Endodermal cell (in vitro differentiated cells): ENCODE data around the gene PPP2R2B. TPM values are rescaled to one million over a fixed set of nuclear protein-coding genes. Genes with fewer than 3 reads are reported as not detected.

Experiments
- DNase-seq: peaks from one replicate; pipeline ENCODE4 v3.0.0-alpha.2; 2017
- H3K27ac ChIP-seq: 2 replicates; pipeline ENCODE4 v1.5.1; 2013; ENCODE audit warnings: mild to moderate bottlenecking, low read depth, low read length, moderate library complexity
- H3K27me3 ChIP-seq: 2 replicates; pipeline ENCODE4 v1.6.1; 2013; ENCODE audit warnings: mild to moderate bottlenecking, low read length, moderate library complexity; ENCODE audit not compliant: insufficient read depth, control insufficient read depth, poor library complexity, severe bottlenecking
- H3K36me3 ChIP-seq: 2 replicates; pipeline ENCODE4 v1.7.0; 2013; ENCODE audit warnings: mild to moderate bottlenecking, low read length, moderate library complexity; ENCODE audit not compliant: control insufficient read depth, insufficient read depth
- H3K4me1 ChIP-seq: one replicate; pipeline ENCODE4 v1.7.0; 2013; ENCODE audit warnings: low read length; ENCODE audit not compliant: control insufficient read depth, insufficient read depth
- H3K4me3 ChIP-seq: 2 replicates; pipeline ENCODE4 v1.5.1; 2013; ENCODE audit warnings: mild to moderate bottlenecking, low read length, moderate library complexity
- H3K9ac ChIP-seq: 2 replicates; pipeline ENCODE4 v1.6.1; 2013; ENCODE audit warnings: mild to moderate bottlenecking, low read length, moderate library complexity; ENCODE audit not compliant: poor library complexity, severe bottlenecking; ENCODE audit errors: extremely low read depth
- H3K9me3 ChIP-seq: 2 replicates; pipeline ENCODE4 v1.6.1; 2013; ENCODE audit warnings: mild to moderate bottlenecking, low read length, moderate library complexity; ENCODE audit not compliant: control insufficient read depth
- H3K27ac Mint-ChIP-seq: 2 replicates; pipeline ENCODE4 v1.8.0; 2020; ENCODE audit warnings: mixed read lengths
- H3K27me3 Mint-ChIP-seq: 2 replicates; pipeline ENCODE4 v1.8.0; 2021; ENCODE audit warnings: mild to moderate bottlenecking, mixed read lengths; ENCODE audit not compliant: insufficient read depth
- H3K36me3 Mint-ChIP-seq: 2 replicates; pipeline ENCODE4 v1.8.0; 2020; ENCODE audit warnings: low read depth, mixed read lengths
- H3K4me1 Mint-ChIP-seq: 2 replicates; pipeline ENCODE4 v1.8.0; 2020; ENCODE audit warnings: mixed read lengths
- H3K4me3 Mint-ChIP-seq: 2 replicates; pipeline ENCODE4 v1.8.0; 2020; ENCODE audit warnings: mild to moderate bottlenecking, moderate library complexity, mixed read lengths
- H3K9me3 Mint-ChIP-seq: 2 replicates; pipeline ENCODE4 v1.8.0; 2020; ENCODE audit warnings: mild to moderate bottlenecking, mixed read lengths
- CTCF ChIP-seq: fragments of 200-600 bp; sonication (generic); conservative IDR thresholded peaks from 2 replicates; pipeline ENCODE4 v1.5.0; 2021; ENCODE audit warnings: antibody characterized with exemption, mild to moderate bottlenecking
- WGBS, 2 experiments: methylation state at CpG; one replicate each; pipeline versions ENCODE4 v1.1.5 to v1.1.7; 2013; ENCODE audit warnings: missing lambda C conversion rate in 2 of 2, mixed read lengths in 1 of 2; ENCODE audit not compliant: insufficient coverage in 1 of 2, insufficient read length in 1 of 2; 5-methylcytosine and 5-hydroxymethylcytosine counted together
- total RNA-seq, 2 donors: library from RNA; stranded (reverse); fragmentation: NEBNext Ultra II Directional in 1 of 2; extraction: Animal tissue kit (Norgen Biotek cat#: 25700) in 1 of 2; gene quantifications; 2 replicates in 1 of 2; 3 replicates in 1 of 2; pipeline ENCODE4 v1.2.1, GENCODE V29; 2021

PPP2R2B gene
- total RNA-seq, 2 donors from 2014 or later: 3.3 to 8.0 TPM

GRCh38 chr5:146716636-146717035 is 161.9 kb downstream of the PPP2R2B start:
- Histone ChIP-seq H3K27ac (no peak overlapping the region), H3K4me1 (no peaks in the 10 kb centered on the region), H3K9me3 (no peaks in the 10 kb centered on the region), H3K4me3 (no peak overlapping the region), H3K27me3 (no peaks in the 10 kb centered on the region), H3K9ac (no peak overlapping the region), H3K36me3 (no peaks in the 10 kb centered on the region)
- no peaks in the 10 kb centered on the region for H3K36me3 Mint-ChIP-seq
- no peak overlapping the region for H3K27ac Mint-ChIP-seq
- no peaks in the 10 kb centered on the region for H3K9me3 Mint-ChIP-seq
- no peak for DNase-seq
- no peak for TF ChIP-seq CTCF
- H3K27me3 Mint-ChIP-seq: no peaks in the 10 kb centered on the region
- H3K4me3 Mint-ChIP-seq: no peak overlapping the region
- H3K4me1 Mint-ChIP-seq: no peaks in the 10 kb centered on the region

- Histone ChIP-seq H3K9ac (no peak overlapping the region), H3K27ac (no peak overlapping the region), H3K27me3 (no peaks in the 10 kb centered on the region), H3K36me3 (no peaks in the 10 kb centered on the region), H3K4me1 (no peaks in the 10 kb centered on the region), H3K4me3 (no peak overlapping the region), H3K9me3 (no peaks in the 10 kb centered on the region)
- Mint-ChIP-seq H3K4me1 (no peaks in the 10 kb centered on the region), H3K4me3 (no peak overlapping the region), H3K27me3 (no peaks in the 10 kb centered on the region), H3K36me3 (no peaks in the 10 kb centered on the region), H3K27ac (no peak overlapping the region), H3K9me3 (no peaks in the 10 kb centered on the region)
- WGBS, 2 experiments: 96% methylated on average over 1 of the region's 1 CpG; no CpG with 5 or more reads in 1 of the 2 experiments
- TF ChIP-seq CTCF: no peak
- DNase-seq: no peak
These were observed 168.2 kb downstream of the PPP2R2B start for GRCh38 chr5:146710348-146710747.

- Mint-ChIP-seq H3K4me1 (no peaks in the 10 kb centered on the region), H3K27me3 (no peaks in the 10 kb centered on the region), H3K27ac (no peak overlapping the region), H3K4me3 (no peak overlapping the region), H3K9me3 (no peaks in the 10 kb centered on the region), H3K36me3 (no peaks in the 10 kb centered on the region)
- 99 to 100% methylated on average over 2 to 6 of the region's 6 CpGs for WGBS, 2 experiments
- Histone ChIP-seq H3K9ac (no peak overlapping the region), H3K9me3 (no peaks in the 10 kb centered on the region), H3K4me3 (no peak overlapping the region), H3K4me1 (no peaks in the 10 kb centered on the region), H3K27ac (no peak overlapping the region), H3K27me3 (no peaks in the 10 kb centered on the region), H3K36me3 (no peaks in the 10 kb centered on the region)
- no peak for TF ChIP-seq CTCF
- DNase-seq: no peak
These were observed 171.2 kb downstream of the PPP2R2B start for GRCh38 chr5:146707316-146707715.
